K562 (cell line): ENCODE data around the gene MAPT. TPM values are rescaled to one million over a fixed set of nuclear protein-coding genes. Genes with fewer than 3 reads are reported as not detected.

Source experiments
- ATAC-seq: fragments of 200-7000 bp; cut with Tn5 transposase; 3 replicates; pipeline ENCODE4 v1.9.1; 2020; ENCODE audit warnings: moderate library complexity
- BruUV-seq: library from RNA; stranded (reverse); fragments of 400-500 nt; replicated peaks from 2 replicates; lab custom pipeline; 2021; lab: Mats Ljungman, UMichigan
- CTCF ChIA-PET: fragments of 300-600 bp; formaldehyde crosslinking; extraction: SDS; loops from one replicate; lab custom pipeline; 2021; ENCODE audit warnings: low intra/inter-chr PET ratio; lab: Yijun Ruan, JAX
- POLR2A ChIA-PET: fragments of 300-600, 350-650 bp; sonication (Branson Sonifier 250); formaldehyde crosslinking; extraction: SDS; loops from one replicate; lab custom pipeline; 2021; ENCODE audit warnings: antibody characterized with exemption, inconsistent platforms; lab: Yijun Ruan, JAX
- DNase-seq, 4 experiments: peaks; one replicate each; pipeline versions ENCODE4 v3.0.0 to v3.0.0-alpha.2; 2011 to 2018; ENCODE audit warnings: low spot score in 3 of 4, mixed read lengths in 3 of 4; ENCODE audit errors: extremely low read depth in 1 of 4
- FAIRE-seq: peaks from 2 replicates; lab custom pipeline; 2011; peaks lifted over from hg19 to GRCh38; lab: Jason Lieb, UNC
- H2AFZ ChIP-seq: 2 replicates; pipeline ENCODE4 v1.6.0; 2011; ENCODE audit warnings: low read depth, low read length, control low read depth, inconsistent platforms
- H3K27ac ChIP-seq: fragments of 200-600 bp; 3 replicates; pipeline ENCODE4 v1.8.0; 2011; ENCODE audit warnings: low read depth, mild to moderate bottlenecking, control low read depth, inconsistent platforms, low read length, moderate library complexity, mixed read lengths; ENCODE audit errors: extremely low read depth
- H3K27me3 ChIP-seq, 2 experiments: fragments of 300-600 bp in 1 of 2; 2 replicates in 1 of 2; 3 replicates in 1 of 2; pipeline versions ENCODE4 v1.6.0 to v1.8.0; 2011; ENCODE audit warnings: inconsistent platforms in 2 of 2, low read length in 2 of 2, mild to moderate bottlenecking in 1 of 2, mixed read lengths in 1 of 2, moderate library complexity in 1 of 2; ENCODE audit not compliant: control insufficient read depth in 2 of 2, insufficient read depth in 2 of 2
- H3K36me3 ChIP-seq: fragments of 300-600 bp; 3 replicates; pipeline ENCODE4 v1.8.0; 2011; ENCODE audit warnings: mild to moderate bottlenecking, low read length, inconsistent platforms; ENCODE audit not compliant: control insufficient read depth, insufficient read depth
- H3K4me1 ChIP-seq, 2 experiments: fragments of 200-600 bp in 1 of 2; replicated peaks in 1 of 2; 2 replicates in 1 of 2; 3 replicates in 1 of 2; pipeline versions ENCODE4 v1.5.1 to v1.8.0; 2011; ENCODE audit warnings: inconsistent platforms in 2 of 2, low read length in 2 of 2, mild to moderate bottlenecking in 1 of 2, mixed read lengths in 1 of 2, moderate library complexity in 1 of 2; ENCODE audit not compliant: control insufficient read depth in 2 of 2, insufficient read depth in 2 of 2
- H3K4me2 ChIP-seq: 2 replicates; pipeline ENCODE4 v1.6.1; 2011; ENCODE audit warnings: low read length, control low read depth, inconsistent platforms, mixed read lengths; ENCODE audit not compliant: insufficient read depth
- H3K4me3 ChIP-seq: fragments of 200-600 bp; sonication (generic), shearing (Covaris generic); 2 replicates; pipeline ENCODE4 v1.5.1; 2016; ENCODE audit warnings: control low read depth, inconsistent platforms
- H3K79me2 ChIP-seq: fragments of 200-600 bp; 3 replicates; pipeline ENCODE4 v1.8.0; 2011; ENCODE audit warnings: low read length, inconsistent platforms; ENCODE audit not compliant: control insufficient read depth, insufficient read depth
- H3K9ac ChIP-seq, 2 experiments: 2 replicates each; pipeline versions ENCODE4 v1.6.0 to v1.6.1; 2011; ENCODE audit warnings: low read depth in 2 of 2, low read length in 2 of 2, control low read depth in 1 of 2, inconsistent platforms in 1 of 2, mild to moderate bottlenecking in 1 of 2, mixed read lengths in 1 of 2; ENCODE audit not compliant: insufficient read depth in 1 of 2
- H3K9me1 ChIP-seq: one replicate; pipeline ENCODE4 v1.6.0; 2011; ENCODE audit warnings: inconsistent platforms, mild to moderate bottlenecking, low read length, moderate library complexity; ENCODE audit not compliant: control insufficient read depth, insufficient read depth
- H3K9me3 ChIP-seq: replicated peaks from 2 replicates; pipeline ENCODE4 v1.5.1; 2011; ENCODE audit warnings: low read depth, low read length, inconsistent platforms; ENCODE audit not compliant: control insufficient read depth, insufficient read depth
- H4K20me1 ChIP-seq: replicated peaks from 2 replicates; pipeline ENCODE4 v1.6.1; 2011; ENCODE audit warnings: low read length, inconsistent platforms, mixed read lengths; ENCODE audit not compliant: control insufficient read depth, insufficient read depth
- CBX5 ChIP-seq: IDR thresholded peaks from 2 replicates; pipeline ENCODE4 v1.6.1; 2014; ENCODE audit warnings: low read depth, borderline replicate concordance
- CHCHD3 ChIP-seq: fragments of 250-450 bp; sonication (Bioruptor Pico); IDR thresholded peaks from 2 replicates; pipeline ENCODE4 v2.1.2; 2022; ENCODE audit warnings: mild to moderate bottlenecking
- CSDE1 ChIP-seq, 2 experiments: fragments of 450-650 bp; IDR thresholded peaks; 2 replicates each; pipeline ENCODE4 v1.6.1; 2016; ENCODE audit warnings: mild to moderate bottlenecking in 1 of 2
- E2F3 ChIP-seq: fragments of 250-450 bp; sonication (Bioruptor Pico); IDR thresholded peaks from 2 replicates; pipeline ENCODE4 v1.4.0; 2020; ENCODE audit warnings: mild to moderate bottlenecking
- ERF ChIP-seq: fragments of 450-650 bp; formaldehyde crosslinking; IDR thresholded peaks from 2 replicates; pipeline ENCODE4 v1.4.0; 2020; ENCODE audit warnings: mild to moderate bottlenecking, mixed read lengths
- NFE2L1 ChIP-seq: fragments of 450-650 bp; IDR thresholded peaks from 2 replicates; pipeline ENCODE4 v1.6.1; 2016; ENCODE audit warnings: missing genetic modification characterization, low read depth, mild to moderate bottlenecking, missing compliant biosample characterization, moderate library complexity, borderline replicate concordance
- NRF1 ChIP-seq, 2 experiments: fragments of 450-650 bp; IDR thresholded peaks in 1 of 2; conservative IDR thresholded peaks in 1 of 2; 2 replicates each; pipeline ENCODE4 v1.6.1; 2014; ENCODE audit warnings: mild to moderate bottlenecking in 2 of 2
- SMARCB1 ChIP-seq: IDR thresholded peaks from 2 replicates; pipeline ENCODE4 v1.6.1; 2011; ENCODE audit warnings: improper control_type of control experiment, low read depth; ENCODE audit not compliant: insufficient read length
- SPI1 ChIP-seq: IDR thresholded peaks from 2 replicates; pipeline ENCODE4 v1.6.1; 2011; ENCODE audit warnings: low read depth, low read length, control low read depth, borderline replicate concordance
- STAG1 ChIP-seq: sonication (generic); formaldehyde crosslinking; IDR thresholded peaks from 2 replicates; pipeline ENCODE4 v1.5.0; 2020; ENCODE audit warnings: missing genetic modification reagents, borderline replicate concordance
- TSC22D4 ChIP-seq: fragments of 450-650 bp; IDR thresholded peaks from 2 replicates; pipeline ENCODE4 v1.6.1; 2016; ENCODE audit warnings: missing genetic modification characterization, missing biosample characterization, control low read depth
- ZNF253 ChIP-seq: fragments of 250-450 bp; sonication (Bioruptor Pico); conservative IDR thresholded peaks from 2 replicates; pipeline ENCODE4 v1.6.1; 2021; ENCODE audit warnings: mild to moderate bottlenecking
- ZSCAN32 ChIP-seq: fragments of 450-650 bp; formaldehyde crosslinking; IDR thresholded peaks from 2 replicates; pipeline ENCODE4 v1.4.0; 2020; ENCODE audit warnings: mild to moderate bottlenecking, moderate library complexity
- WGBS: fragments of 100-300 bp; shearing (Covaris generic); methylation state at CpG from one replicate; pipeline ENCODE4 v1.1.6; 2016; ENCODE audit warnings: low coverage, mixed read lengths; ENCODE audit not compliant: insufficient coverage; ENCODE audit errors: missing lambda C conversion rate; 5-methylcytosine and 5-hydroxymethylcytosine counted together
- in situ Hi-C: fragments of 300-500 bp; cut with MboI; formaldehyde crosslinking; loops from 4 replicates; pipeline ENCODE4 v1.15.0; 2018; ENCODE audit warnings: inconsistent platforms, mixed read lengths
- intact Hi-C: fragments of 100-400 bp; cut with micrococcal nuclease; formaldehyde crosslinking; loops from 2 replicates; pipeline ENCODE4 v1.14.2; 2022
- polyA plus RNA-seq, 8 experiments: library from polyadenylated mRNA; depleted of rRNA in 4 of 8; stranded (reverse) in 5 of 8; unstranded in 3 of 8; fragments of >200 nt; fragmentation: Nextera tagmentation in 2 of 8; fragmentation: Illumina TruSeq in 1 of 8; extraction: Ambion mirVana in 2 of 8; extraction: Trizol in 1 of 8; gene quantifications; 2 replicates each; pipeline versions ENCODE4 v1.2.1 to v1.2.3, GENCODE V29; 2011 to 2014; ENCODE audit warnings: inconsistent platforms in 1 of 8, missing spikeins in 1 of 8
- total RNA-seq, 7 experiments: library from RNA; depleted of rRNA in 6 of 7; stranded (reverse); fragments of >200 nt in 6 of 7; fragmentation: Illumina TruSeq in 2 of 7; extraction: Trizol in 2 of 7; gene quantifications; 2 replicates each; pipeline versions ENCODE4 v1.2.1 to v1.2.3, GENCODE V29; 2011 to 2021; ENCODE audit warnings: low replicate concordance in 1 of 7
- TF ChIP-seq, protein P1 (sequence below): sonication (generic); formaldehyde crosslinking; IDR thresholded peaks from 2 replicates; pipeline ENCODE4 v1.8.1; 2023; ENCODE audit warnings: mild to moderate bottlenecking, missing genetic modification reagents
- TF ChIP-seq, protein P2 (sequence below): sonication (generic); formaldehyde crosslinking; IDR thresholded peaks from 2 replicates; pipeline ENCODE4 v1.8.0; 2022; ENCODE audit warnings: missing genetic modification reagents, mild to moderate bottlenecking, borderline replicate concordance
- TF ChIP-seq, protein P3 (sequence below): fragments of 250-450 bp; sonication (Bioruptor Pico); IDR thresholded peaks from 2 replicates; pipeline ENCODE4 v1.4.0; 2020; ENCODE audit warnings: borderline replicate concordance

Gene MAPT
- total and polyA plus RNA-seq, 9 of the 15 experiments (the other 6 are each of a cell fraction or from before 2014, with no cell fraction given): 0.04 to 1.1 (median 0.36) TPM

DNA sequence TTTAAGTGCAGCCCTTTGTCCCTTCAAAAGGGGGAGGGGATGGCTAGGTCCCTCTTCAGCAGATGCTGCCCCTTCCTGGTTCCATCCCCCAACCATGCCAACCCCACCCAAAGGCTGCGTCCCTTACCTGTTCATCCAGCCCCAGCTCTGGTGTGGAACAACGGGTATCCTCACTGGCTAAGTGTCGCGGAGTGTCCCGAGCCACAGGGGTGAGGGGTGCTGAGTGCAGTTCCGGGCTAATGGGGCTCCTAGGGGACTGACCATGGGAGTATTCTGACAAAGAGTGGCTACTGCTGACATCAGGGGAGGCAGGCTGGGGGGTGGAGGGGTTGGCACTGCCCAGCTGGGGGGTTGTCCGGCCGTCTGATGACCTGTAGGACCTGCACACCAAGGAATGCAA, 137.6 kb downstream of the MAPT start (continued):
- TF ChIP-seq, protein P1, sequence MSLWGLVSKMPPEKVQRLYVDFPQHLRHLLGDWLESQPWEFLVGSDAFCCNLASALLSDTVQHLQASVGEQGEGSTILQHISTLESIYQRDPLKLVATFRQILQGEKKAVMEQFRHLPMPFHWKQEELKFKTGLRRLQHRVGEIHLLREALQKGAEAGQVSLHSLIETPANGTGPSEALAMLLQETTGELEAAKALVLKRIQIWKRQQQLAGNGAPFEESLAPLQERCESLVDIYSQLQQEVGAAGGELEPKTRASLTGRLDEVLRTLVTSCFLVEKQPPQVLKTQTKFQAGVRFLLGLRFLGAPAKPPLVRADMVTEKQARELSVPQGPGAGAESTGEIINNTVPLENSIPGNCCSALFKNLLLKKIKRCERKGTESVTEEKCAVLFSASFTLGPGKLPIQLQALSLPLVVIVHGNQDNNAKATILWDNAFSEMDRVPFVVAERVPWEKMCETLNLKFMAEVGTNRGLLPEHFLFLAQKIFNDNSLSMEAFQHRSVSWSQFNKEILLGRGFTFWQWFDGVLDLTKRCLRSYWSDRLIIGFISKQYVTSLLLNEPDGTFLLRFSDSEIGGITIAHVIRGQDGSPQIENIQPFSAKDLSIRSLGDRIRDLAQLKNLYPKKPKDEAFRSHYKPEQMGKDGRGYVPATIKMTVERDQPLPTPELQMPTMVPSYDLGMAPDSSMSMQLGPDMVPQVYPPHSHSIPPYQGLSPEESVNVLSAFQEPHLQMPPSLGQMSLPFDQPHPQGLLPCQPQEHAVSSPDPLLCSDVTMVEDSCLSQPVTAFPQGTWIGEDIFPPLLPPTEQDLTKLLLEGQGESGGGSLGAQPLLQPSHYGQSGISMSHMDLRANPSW (CRISPR knock-in tag): no peak

DNA sequence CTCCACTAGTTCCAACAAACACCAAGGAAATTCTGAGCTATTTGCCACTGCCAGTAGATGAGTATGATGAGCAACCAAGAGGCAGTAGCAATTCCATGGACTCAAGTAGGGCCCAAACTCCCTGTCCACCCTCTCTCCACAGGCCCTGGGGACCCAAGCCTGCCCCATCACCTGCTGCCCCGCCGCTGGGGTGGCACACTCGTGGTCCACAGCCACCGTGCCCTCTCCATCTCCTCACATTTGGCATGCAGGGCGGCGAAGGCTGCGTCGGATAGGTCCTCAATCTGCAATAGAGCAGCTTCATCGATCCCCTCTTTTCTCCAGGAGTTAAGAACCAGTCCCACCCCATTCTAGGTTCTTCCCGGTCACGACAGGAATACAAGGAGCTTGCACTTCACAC, 138.6 kb downstream of the MAPT start:
- ATAC-seq: no peak
- Histone ChIP-seq H2AFZ (no peak overlapping the region), H3K36me3 (peaks cover 96% of the 10 kb centered on the region), H3K4me1 (peaks cover 0 to 3% of the 10 kb centered on the region in 2 experiments; a peak in 1 of 5 replicates), H3K4me2 (no peak overlapping the region), H3K27me3 (no peaks in the 10 kb centered on the region), H3K27ac (no peak overlapping the region), H3K9me1 (no peaks in the 10 kb centered on the region), H3K4me3 (no peak overlapping the region), H3K79me2 (no peaks in the 10 kb centered on the region), H3K9me3 (no peaks in the 10 kb centered on the region), H4K20me1 (no peaks in the 10 kb centered on the region), H3K9ac (no peak overlapping the region)
- in situ Hi-C loops (no loop called here), intact Hi-C loops (no loop called here)
- ChIA-PET CTCF (no interaction called here), POLR2A (interaction anchor here (0.7 to 1.4 kb wide), 5 partner anchors 7 to 160 kb away, joined by 3 to 5 read pairs (median 3); partner anchors contain the start of gene KANSL1)
- WGBS: 98% methylated on average over 11 of the region's 11 CpGs
- no TSS peak for BruUV-seq
- DNase-seq: no peak
- no peak for FAIRE-seq
- TF ChIP-seq CSDE1 (IDR thresholded peaks at IDR 0.05): no peak
- no peak for TF ChIP-seq NRF1 (conservative IDR thresholded peaks at IDR 0.05 in 1 of 2, IDR thresholded peaks at IDR 0.05 in 1 of 2)
- TF ChIP-seq, protein P2, sequence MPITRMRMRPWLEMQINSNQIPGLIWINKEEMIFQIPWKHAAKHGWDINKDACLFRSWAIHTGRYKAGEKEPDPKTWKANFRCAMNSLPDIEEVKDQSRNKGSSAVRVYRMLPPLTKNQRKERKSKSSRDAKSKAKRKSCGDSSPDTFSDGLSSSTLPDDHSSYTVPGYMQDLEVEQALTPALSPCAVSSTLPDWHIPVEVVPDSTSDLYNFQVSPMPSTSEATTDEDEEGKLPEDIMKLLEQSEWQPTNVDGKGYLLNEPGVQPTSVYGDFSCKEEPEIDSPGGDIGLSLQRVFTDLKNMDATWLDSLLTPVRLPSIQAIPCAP (CRISPR knock-in tag): no peak
- TF ChIP-seq, protein P3, sequence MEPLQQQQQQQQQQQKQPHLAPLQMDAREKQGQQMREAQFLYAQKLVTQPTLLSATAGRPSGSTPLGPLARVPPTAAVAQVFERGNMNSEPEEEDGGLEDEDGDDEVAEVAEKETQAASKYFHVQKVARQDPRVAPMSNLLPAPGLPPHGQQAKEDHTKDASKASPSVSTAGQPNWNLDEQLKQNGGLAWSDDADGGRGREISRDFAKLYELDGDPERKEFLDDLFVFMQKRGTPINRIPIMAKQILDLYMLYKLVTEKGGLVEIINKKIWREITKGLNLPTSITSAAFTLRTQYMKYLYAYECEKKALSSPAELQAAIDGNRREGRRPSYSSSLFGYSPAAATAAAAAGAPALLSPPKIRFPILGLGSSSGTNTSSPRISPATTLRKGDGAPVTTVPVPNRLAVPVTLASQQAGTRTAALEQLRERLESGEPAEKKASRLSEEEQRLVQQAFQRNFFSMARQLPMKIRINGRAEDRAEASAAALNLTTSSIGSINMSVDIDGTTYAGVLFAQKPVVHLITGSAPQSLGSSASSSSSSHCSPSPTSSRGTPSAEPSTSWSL (CRISPR knock-in tag): no peak
- TF ChIP-seq E2F3 (CRISPR knock-in tag): no peak
- TF ChIP-seq SPI1: no peak
- no peak for TF ChIP-seq ERF (CRISPR knock-in tag)
- no peak for TF ChIP-seq STAG1 (CRISPR knock-in tag)
- TF ChIP-seq ZSCAN32 (CRISPR knock-in tag): no peak
- no peak for TF ChIP-seq CBX5
- no peak for TF ChIP-seq SMARCB1
- TF ChIP-seq TSC22D4: no peak
- TF ChIP-seq CHCHD3: no peak
- TF ChIP-seq ZNF253 (CRISPR knock-in tag): no peak
- TF ChIP-seq NFE2L1 (tag): no peak
